Trophoblast cell (in vitro differentiated cells and primary cell): ENCODE results near the gene GLYATL3.

Experiments used
- DNase-seq, 2 donors: peaks; one replicate each; pipeline ENCODE4 v3.0.0-alpha.2; 2016
- H2AFZ ChIP-seq: 2 replicates; pipeline ENCODE4 v1.6.1; 2013; ENCODE audit warnings: low read length, moderate library complexity, mild to moderate bottlenecking; ENCODE audit not compliant: insufficient read depth, poor library complexity
- H2AK5ac ChIP-seq: 2 replicates; pipeline ENCODE4 v1.6.1; 2013; ENCODE audit warnings: mild to moderate bottlenecking, low read length
- H2BK120ac ChIP-seq: 2 replicates; pipeline ENCODE4 v1.6.1; 2013; ENCODE audit warnings: low read length, mild to moderate bottlenecking, moderate library complexity; ENCODE audit not compliant: insufficient read depth, poor library complexity
- H2BK12ac ChIP-seq: 2 replicates; pipeline ENCODE4 v1.6.1; 2013; ENCODE audit warnings: mild to moderate bottlenecking, low read length, moderate library complexity
- H2BK5ac ChIP-seq: 2 replicates; pipeline ENCODE4 v1.6.1; 2013; ENCODE audit warnings: low read length, low read depth, moderate library complexity, mild to moderate bottlenecking; ENCODE audit not compliant: poor library complexity
- H3K14ac ChIP-seq: 2 replicates; pipeline ENCODE4 v1.6.1; 2013; ENCODE audit warnings: mild to moderate bottlenecking, low read length
- H3K18ac ChIP-seq: 2 replicates; pipeline ENCODE4 v1.6.1; 2013; ENCODE audit warnings: mild to moderate bottlenecking, low read length
- H3K23ac ChIP-seq: 2 replicates; pipeline ENCODE4 v1.6.1; 2013; ENCODE audit warnings: low read length
- H3K27ac ChIP-seq: 2 replicates; pipeline ENCODE4 v1.5.1; 2013; ENCODE audit warnings: low read depth, mild to moderate bottlenecking, inconsistent platforms, low read length, moderate library complexity
- H3K27me3 ChIP-seq: 2 replicates; pipeline ENCODE4 v1.6.1; 2013; ENCODE audit warnings: inconsistent platforms, mild to moderate bottlenecking, low read length, moderate library complexity; ENCODE audit not compliant: insufficient read depth
- H3K36me3 ChIP-seq, 2 experiments: 1 replicate in 1 of 2; 2 replicates in 1 of 2; pipeline ENCODE4 v1.6.1; 2013; ENCODE audit warnings: low read length in 2 of 2, mild to moderate bottlenecking in 2 of 2, moderate library complexity in 1 of 2; ENCODE audit not compliant: insufficient read depth in 2 of 2, control insufficient read depth in 1 of 2
- H3K4ac ChIP-seq: 2 replicates; pipeline ENCODE4 v1.6.1; 2013; ENCODE audit warnings: low read depth, mild to moderate bottlenecking, low read length, moderate library complexity
- H3K4me1 ChIP-seq, 2 experiments: 1 replicate in 1 of 2; 2 replicates in 1 of 2; pipeline ENCODE4 v1.6.1; 2013; ENCODE audit warnings: low read length in 2 of 2, mild to moderate bottlenecking in 2 of 2, moderate library complexity in 1 of 2; ENCODE audit not compliant: insufficient read depth in 2 of 2, control insufficient read depth in 1 of 2
- H3K4me2 ChIP-seq: 2 replicates; pipeline ENCODE4 v1.6.1; 2013; ENCODE audit warnings: inconsistent platforms, mild to moderate bottlenecking, low read length, moderate library complexity
- H3K4me3 ChIP-seq: 2 replicates; pipeline ENCODE4 v1.5.1; 2013; ENCODE audit warnings: mild to moderate bottlenecking, low read depth, low read length, inconsistent platforms
- H3K79me1 ChIP-seq: one replicate; pipeline ENCODE4 v1.6.1; 2013; ENCODE audit warnings: low read length
- H3K79me2 ChIP-seq: 2 replicates; pipeline ENCODE4 v1.6.1; 2013; ENCODE audit warnings: low read length, mild to moderate bottlenecking; ENCODE audit not compliant: control insufficient read depth, insufficient read depth, poor library complexity
- H3K9ac ChIP-seq: 2 replicates; pipeline ENCODE4 v1.6.1; 2013; ENCODE audit warnings: mild to moderate bottlenecking, low read length
- H3K9me3 ChIP-seq: 2 replicates; pipeline ENCODE4 v1.6.1; 2013; ENCODE audit warnings: low read depth, mild to moderate bottlenecking, control low read depth, inconsistent platforms, low read length; ENCODE audit not compliant: insufficient read depth
- H4K12ac ChIP-seq: 2 replicates; pipeline ENCODE4 v1.6.1; 2013; ENCODE audit warnings: low read depth, mild to moderate bottlenecking, low read length, moderate library complexity
- H4K8ac ChIP-seq: 2 replicates; pipeline ENCODE4 v1.6.1; 2013; ENCODE audit warnings: low read depth, mild to moderate bottlenecking, low read length, moderate library complexity
- H4K91ac ChIP-seq: one replicate; pipeline ENCODE4 v1.6.1; 2013; ENCODE audit warnings: low read depth, mild to moderate bottlenecking, low read length, moderate library complexity
- WGBS: extraction: QIAGEN DNeasy Blood & Tissue Kit; methylation state at CpG from one replicate; pipeline ENCODE4 v1.1.7; 2013; ENCODE audit warnings: missing lambda C conversion rate; ENCODE audit not compliant: insufficient read length, insufficient coverage; ENCODE audit errors: extremely low coverage; 5-methylcytosine and 5-hydroxymethylcytosine counted together

GLYATL3 gene

DNA sequence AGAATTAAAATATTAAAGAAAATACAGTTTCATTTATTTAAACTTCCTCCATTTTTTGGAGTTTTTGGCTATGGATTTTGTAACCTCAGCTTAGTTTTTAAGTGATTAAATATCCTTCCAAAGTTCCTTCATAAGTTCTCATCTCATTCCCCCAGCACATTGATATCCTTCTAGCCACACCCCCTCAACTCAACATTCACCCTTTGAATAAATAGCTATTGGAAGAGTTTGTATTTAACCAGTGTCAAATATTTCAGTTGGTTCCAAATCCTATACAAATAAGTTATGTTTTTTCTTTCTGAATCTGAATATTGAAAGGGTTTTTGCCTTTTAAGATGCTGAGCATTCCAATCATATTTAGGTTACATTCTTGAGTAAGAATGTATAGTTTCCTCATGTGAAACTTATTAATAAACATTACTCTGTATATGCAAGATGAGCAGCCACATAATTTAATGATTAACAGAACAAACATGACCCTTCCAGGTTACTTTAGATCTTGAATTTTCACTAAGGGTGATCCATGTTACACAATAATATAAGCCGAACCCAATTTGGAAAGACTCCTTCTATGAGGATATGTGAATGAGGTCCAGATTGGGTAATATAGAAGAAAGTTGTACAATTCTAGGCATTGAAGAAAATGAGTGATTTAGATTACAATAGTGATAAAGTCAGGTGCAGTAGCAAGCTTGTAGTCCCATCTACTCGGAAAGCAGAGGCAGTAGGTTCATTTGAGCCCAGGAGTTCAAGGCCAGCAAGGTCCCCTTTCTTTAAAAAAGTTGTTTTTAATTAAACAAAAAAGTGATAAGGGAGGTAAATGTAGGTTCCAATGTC is 13.6 kb downstream of the GLYATL3 start:
- Histone ChIP-seq H2AFZ (no peak overlapping the region), H4K12ac (no peak overlapping the region), H2BK12ac (no peak overlapping the region), H3K36me3 (no peaks in the 10 kb centered on the region), H3K79me2 (no peaks in the 10 kb centered on the region), H3K9ac (no peak overlapping the region), H3K27me3 (no peaks in the 10 kb centered on the region), H3K9me3 (peaks cover 1% of the 10 kb centered on the region), H4K91ac (no peak overlapping the region), H3K4me3 (no peak overlapping the region), H2AK5ac (no peak overlapping the region), H3K79me1 (no peaks in the 10 kb centered on the region), H2BK5ac (no peak overlapping the region), H2BK120ac (no peak overlapping the region), H3K18ac (no peak overlapping the region), H3K14ac (no peak overlapping the region), H3K4ac (no peak overlapping the region), H3K23ac (no peak overlapping the region), H3K27ac (no peak overlapping the region), H3K4me1 (no peaks in the 10 kb centered on the region), H4K8ac (no peak overlapping the region), H3K4me2 (no peak overlapping the region)
- no CpG with 5 or more reads among the region's 2 CpGs for WGBS
- DNase-seq = no peak

DNA sequence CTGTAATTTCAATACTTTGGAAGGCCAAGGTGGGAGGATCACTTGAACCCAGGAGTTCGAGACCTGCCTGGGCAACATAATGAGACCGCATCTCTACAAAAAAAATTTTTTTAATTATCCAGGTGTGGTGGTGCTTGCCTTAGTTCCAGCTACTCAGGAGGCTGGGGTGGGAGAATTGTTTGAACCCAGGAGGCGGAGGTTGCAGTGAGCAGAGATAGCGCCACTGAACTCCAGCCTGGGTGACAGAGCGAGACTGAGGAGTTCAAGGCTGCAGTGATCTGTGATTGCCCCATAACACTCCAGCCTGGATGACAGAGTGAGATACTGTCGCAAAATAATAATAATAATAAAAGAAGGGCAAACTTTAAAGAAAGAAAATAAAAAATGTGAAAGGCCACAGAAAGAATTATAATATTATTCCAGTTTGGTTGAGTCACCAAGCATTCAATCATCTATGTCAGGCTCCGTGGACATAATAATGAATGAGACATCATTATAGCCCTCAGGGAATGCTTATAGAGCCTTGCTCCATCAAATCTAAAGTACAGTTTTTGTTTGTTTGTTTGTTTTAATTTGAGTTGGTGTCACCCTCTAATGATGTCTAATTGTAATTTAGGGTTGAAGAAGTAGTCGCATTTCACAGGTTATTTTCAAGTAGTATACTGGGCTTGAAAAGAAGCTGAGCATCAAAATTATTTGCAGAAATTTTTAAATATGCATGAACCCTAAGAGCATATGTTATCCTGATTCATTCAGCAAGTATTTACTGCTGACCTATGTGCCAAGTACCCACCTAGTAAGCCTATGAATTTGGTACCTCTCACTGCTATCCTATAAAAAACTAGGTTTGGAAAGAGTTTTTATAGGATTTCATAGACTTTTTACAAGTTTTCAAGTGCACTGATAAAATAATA is 15.1 kb downstream of the GLYATL3 start:
- Histone ChIP-seq H4K91ac (no peak overlapping the region), H3K79me2 (no peaks in the 10 kb centered on the region), H3K9ac (no peak overlapping the region), H3K4me1 (no peaks in the 10 kb centered on the region), H2BK12ac (no peak overlapping the region), H3K27me3 (no peaks in the 10 kb centered on the region), H3K4me3 (no peak overlapping the region), H3K27ac (no peak overlapping the region), H3K18ac (no peak overlapping the region), H3K4ac (no peak overlapping the region), H2BK120ac (no peak overlapping the region), H3K23ac (no peak overlapping the region), H3K9me3 (no peaks in the 10 kb centered on the region), H2AFZ (no peak overlapping the region), H3K4me2 (no peak overlapping the region), H4K8ac (no peak overlapping the region), H3K14ac (no peak overlapping the region), H3K36me3 (no peaks in the 10 kb centered on the region), H2BK5ac (no peak overlapping the region), H2AK5ac (no peak overlapping the region), H3K79me1 (no peaks in the 10 kb centered on the region), H4K12ac (no peak overlapping the region)
- WGBS = no CpG with 5 or more reads among the region's 8 CpGs
- DNase-seq = no peak

DNA sequence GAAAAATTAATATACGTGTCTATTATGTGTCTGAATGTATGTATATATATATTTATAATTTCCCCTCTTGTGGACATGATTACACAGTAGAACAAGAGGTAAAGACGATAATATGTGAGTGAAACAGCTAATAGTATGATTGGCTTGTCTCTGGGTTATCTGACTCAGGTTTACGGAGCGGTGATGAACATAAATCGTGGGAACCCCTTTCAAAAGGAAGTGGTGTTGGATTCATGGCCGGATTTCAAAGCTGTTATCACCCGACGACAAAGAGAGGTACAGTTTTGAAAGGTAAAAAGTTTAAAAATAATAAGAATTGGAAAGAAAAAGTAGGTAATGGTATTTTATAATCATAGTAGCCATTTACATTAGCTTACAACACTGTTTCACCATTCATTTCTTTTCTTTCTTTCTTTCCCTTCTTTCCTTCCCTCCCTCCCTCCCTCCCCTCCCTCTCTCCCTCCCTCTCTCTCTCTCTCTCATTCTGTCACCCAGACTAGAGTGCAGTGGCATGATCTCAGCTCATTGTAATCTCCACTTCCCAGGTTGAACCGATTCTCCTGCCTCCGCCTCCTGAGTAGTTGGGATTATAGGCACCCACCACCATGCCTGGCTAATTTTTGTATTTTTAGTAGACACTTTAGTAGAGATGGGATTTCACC is 15.9 kb downstream of the GLYATL3 start:
- H3K27me3 ChIP-seq = no peaks in the 10 kb centered on the region
- H3K9me3 ChIP-seq = no peaks in the 10 kb centered on the region
- no peak overlapping the region for H2BK120ac ChIP-seq
- no CpG with 5 or more reads among the region's 10 CpGs for WGBS
- no peak overlapping the region for H2BK5ac ChIP-seq
- no peak overlapping the region for H3K18ac ChIP-seq
- H3K4me3 ChIP-seq = no peak overlapping the region
- H3K9ac ChIP-seq = no peak overlapping the region
- no peak overlapping the region for H4K8ac ChIP-seq
- DNase-seq = no peak
- H3K4me2 ChIP-seq = no peak overlapping the region
- H3K14ac ChIP-seq = no peak overlapping the region
- no peak overlapping the region for H4K91ac ChIP-seq
- no peak overlapping the region for H4K12ac ChIP-seq
- no peak overlapping the region for H3K23ac ChIP-seq
- H3K36me3 ChIP-seq = no peaks in the 10 kb centered on the region
- no peak overlapping the region for H3K27ac ChIP-seq
- no peaks in the 10 kb centered on the region for H3K79me1 ChIP-seq
- H2BK12ac ChIP-seq = no peak overlapping the region
- no peak overlapping the region for H2AK5ac ChIP-seq
- H3K4ac ChIP-seq = no peak overlapping the region
- no peaks in the 10 kb centered on the region for H3K79me2 ChIP-seq
- no peaks in the 10 kb centered on the region for H3K4me1 ChIP-seq
- no peak overlapping the region for H2AFZ ChIP-seq

DNA sequence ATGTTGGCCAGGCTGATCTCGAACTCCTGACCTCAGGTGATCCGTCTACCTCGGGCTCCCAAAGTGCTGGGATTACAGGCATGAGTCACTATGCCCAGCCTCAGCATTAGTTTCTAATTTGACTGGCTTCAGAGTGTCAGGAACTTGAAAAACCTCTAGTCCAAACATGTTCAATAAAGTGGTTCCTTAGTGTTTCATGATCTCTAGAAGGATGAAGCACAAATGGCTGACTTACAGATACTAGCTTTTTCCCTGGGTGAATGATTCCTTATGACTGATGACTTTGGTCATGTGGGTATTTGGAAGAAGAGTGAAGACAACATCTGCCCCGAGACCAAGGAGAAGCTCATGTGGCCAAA is 16.4 kb downstream of the GLYATL3 start:
- H2AFZ ChIP-seq = no peak overlapping the region
- no peak overlapping the region for H2AK5ac ChIP-seq
- H3K9me3 ChIP-seq = no peaks in the 10 kb centered on the region
- H3K14ac ChIP-seq = no peak overlapping the region
- no peak overlapping the region for H3K9ac ChIP-seq
- no peaks in the 10 kb centered on the region for H3K4me1 ChIP-seq
- H3K36me3 ChIP-seq = no peaks in the 10 kb centered on the region
- H3K27me3 ChIP-seq = no peaks in the 10 kb centered on the region
- WGBS = no CpG with 5 or more reads among the region's 4 CpGs
- no peak overlapping the region for H4K8ac ChIP-seq
- H3K18ac ChIP-seq = no peak overlapping the region
- no peak overlapping the region for H3K4me2 ChIP-seq
- H3K4ac ChIP-seq = no peak overlapping the region
- no peak overlapping the region for H2BK120ac ChIP-seq
- H4K12ac ChIP-seq = no peak overlapping the region
- no peak overlapping the region for H3K23ac ChIP-seq
- no peak overlapping the region for H3K4me3 ChIP-seq
- H3K79me1 ChIP-seq = no peaks in the 10 kb centered on the region
- no peak overlapping the region for H4K91ac ChIP-seq
- DNase-seq = no peak
- no peaks in the 10 kb centered on the region for H3K79me2 ChIP-seq
- H2BK5ac ChIP-seq = no peak overlapping the region
- H2BK12ac ChIP-seq = no peak overlapping the region
- no peak overlapping the region for H3K27ac ChIP-seq
